GM19023 (cell line): ENCODE data around the gene NFATC1.
A peak's percentile ranks its signal among the peaks of the same experiment; 100 is the strongest.

Source experiments
- ATAC-seq: cut with Tn5 transposase; IDR thresholded peaks from one replicate; pipeline ENCODE4 v1.9.1; 2021; ENCODE audit warnings: mild to moderate bottlenecking, moderate library complexity; ENCODE audit not compliant: unreplicated experiment

NFATC1 gene

DNA sequence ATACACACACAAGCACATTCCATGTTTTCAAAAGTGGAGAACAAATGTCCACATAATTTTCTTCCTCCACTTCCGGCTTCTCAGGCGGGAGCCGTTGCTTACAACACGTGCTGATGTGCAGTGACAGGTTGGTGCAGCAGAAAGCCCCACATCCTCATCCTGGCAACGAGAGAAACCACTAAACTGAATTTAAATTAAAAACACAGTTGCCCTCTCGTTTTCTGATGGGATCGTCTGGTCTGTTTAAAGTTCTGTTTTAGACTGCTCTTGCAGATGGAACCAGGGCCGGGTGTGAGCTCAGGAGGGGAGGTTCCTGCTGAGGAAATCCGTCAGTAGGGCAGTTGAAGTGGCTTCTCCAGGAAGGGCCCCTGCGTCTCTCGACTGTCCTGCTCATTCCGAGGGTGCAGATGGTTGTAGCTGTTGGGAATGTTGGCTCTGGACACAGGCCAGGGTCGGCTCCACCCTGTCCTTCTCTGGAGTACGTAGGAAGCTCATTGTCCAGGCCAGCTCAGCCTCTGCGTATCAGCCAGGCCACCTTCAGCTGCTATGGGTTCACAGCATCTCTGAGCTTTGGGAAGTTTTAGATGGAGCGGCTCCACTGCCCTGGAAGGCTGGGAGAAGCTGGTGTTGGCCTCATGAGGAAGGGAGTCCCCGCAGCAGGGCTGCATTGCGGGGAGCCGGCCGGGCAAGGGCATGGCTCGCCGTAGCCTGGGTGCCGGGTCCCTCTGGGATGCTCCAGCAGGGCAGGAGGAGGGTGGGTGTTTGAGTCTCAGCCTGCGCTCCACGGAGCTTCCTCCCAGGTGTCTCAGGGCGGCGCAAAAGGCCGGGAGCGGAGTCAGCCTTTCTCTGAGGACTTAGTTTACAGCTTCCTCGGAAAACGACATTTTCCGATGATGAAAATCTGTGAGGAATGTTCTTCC lies 58.3 kb downstream of the NFATC1 start:
- no peak for ATAC-seq

DNA sequence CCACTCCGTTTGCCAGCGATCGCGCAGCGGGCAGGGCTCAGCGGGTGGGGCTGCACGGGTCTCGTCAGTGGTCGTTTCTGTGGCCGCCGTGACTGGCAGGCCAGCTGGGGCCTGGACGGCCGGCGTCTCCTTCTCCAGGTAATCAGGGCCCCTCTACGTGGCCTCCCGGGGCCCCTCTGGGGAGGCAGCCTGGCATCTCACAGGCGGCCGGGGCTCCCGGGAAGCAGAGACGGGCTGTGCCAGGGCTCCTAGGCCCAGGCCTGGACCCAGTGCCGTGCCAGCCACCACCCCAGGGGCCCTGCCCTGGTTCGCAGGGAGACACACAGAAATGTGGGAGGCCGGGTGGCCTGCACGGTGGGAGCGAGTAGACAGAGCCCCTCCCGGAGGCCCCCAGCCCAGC lies 59.5 kb downstream of the NFATC1 start:
- ATAC-seq: no peak

DNA sequence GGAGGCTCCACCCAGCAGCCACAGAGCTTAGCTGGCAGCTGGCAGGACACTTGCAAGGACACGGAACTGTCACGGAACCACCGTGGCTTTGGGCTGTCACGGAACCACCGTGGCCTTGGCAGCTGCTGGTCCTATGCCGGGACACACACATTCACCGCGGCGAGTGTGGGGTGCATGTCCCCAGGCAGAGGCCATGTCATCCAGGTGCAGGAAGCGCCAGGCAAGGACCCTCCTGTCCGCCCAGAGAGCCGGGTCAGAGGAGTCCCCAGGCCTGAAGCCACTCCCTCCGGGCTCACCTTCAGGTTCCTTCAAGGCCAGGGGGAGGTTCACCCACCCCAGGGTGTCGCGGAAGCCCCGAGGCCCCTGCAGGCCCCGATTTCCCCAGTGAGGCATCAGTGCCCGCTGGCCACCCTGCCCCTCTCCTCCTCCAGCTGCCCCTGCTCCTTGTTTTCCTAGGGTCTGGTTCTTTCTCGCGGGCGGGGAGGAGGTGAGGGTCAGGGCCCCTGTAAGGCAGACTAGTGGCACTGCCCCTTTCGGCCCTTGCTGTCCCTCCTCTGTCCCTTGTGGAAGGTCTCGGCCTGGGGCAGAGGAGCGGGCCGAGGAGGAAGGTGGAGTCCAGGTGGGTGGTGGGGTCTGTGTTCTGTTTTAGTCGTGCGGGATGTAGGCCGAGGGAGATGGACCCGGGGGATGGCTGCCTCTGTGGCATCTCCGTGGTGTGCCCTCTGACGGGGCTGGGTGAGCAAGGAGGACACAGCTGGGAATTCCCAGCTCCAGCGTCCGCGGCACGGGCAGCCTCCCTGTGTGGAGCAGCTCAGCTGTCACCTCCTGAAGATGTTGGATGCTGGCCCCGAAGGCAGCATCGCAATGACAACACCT lies 60.6 kb downstream of the NFATC1 start:
- ATAC-seq: no peak

DNA sequence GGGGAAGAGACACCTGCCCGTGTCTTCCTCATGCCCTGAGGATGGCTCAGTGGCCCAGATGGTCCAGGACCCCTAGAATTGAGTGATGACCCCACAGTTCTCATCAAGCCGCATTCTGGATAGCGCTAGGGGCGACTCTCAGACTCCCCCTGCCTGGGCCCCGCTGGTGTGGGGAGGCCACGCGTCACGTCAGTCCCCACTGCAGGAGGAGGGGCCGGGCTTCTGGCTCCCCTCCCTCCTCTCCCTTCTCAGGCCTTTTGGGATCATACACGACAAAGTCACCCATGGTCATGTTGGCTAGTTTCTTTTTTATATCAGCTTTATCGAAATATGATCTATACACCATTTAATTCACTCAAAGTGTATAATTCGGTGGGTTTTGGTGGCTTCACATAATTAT lies 61.5 kb downstream of the NFATC1 start:
- no peak for ATAC-seq

DNA sequence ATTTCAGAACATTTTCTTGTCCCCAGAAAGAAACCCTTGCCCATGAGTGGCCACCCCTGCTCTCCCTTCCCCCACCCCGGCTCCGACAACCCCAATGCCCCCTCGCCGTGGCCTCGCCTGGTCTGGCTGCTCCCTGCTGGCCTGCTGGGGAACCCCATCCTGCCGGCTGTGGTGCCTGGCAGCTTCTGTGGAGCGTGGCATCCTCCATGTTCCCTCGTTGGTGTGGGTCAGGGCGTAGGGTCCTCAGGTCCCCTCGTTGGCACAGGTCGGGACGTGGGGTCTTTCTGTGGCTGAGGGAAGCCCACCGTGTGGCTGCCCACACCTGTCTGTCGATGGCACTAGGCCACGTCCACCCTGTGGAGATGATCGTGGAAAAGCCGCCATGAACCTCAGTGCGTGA lies 61.9 kb downstream of the NFATC1 start:
- no peak for ATAC-seq

DNA sequence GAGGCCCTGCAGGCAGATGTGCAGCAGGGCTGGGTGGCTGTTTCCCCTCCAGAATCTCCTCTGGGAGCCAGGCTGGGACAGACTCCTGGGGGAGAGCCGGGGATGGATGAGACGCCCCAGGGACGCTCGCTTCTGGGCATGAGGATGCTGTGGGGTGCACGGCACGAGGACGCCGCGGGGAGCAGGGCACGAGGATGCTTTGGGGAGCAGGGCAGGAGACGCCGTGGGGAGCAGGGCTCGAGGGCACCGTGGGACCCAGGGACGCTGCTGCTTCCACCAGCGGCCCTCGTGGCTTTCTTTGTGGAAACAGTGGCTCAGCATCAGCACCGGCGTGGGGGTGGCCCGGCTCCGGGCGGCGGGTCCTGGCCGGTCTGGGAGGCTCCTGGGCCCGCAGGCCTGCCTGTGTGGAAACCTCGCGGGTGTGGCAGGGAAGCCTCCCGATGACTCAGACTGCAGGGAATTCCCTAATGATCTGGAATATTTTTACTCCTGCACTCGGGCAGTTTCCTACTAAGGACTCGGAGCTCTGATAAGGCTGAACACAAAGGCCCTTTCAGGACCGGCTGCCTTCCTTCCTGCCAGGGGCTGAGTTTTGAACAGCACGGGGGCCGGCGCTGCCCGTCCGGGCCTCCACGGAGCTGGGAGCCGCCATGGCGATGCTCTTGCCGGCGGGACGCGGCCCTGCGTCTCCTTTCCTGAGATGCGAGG lies 62.6 kb downstream of the NFATC1 start:
- ATAC-seq: no peak

DNA sequence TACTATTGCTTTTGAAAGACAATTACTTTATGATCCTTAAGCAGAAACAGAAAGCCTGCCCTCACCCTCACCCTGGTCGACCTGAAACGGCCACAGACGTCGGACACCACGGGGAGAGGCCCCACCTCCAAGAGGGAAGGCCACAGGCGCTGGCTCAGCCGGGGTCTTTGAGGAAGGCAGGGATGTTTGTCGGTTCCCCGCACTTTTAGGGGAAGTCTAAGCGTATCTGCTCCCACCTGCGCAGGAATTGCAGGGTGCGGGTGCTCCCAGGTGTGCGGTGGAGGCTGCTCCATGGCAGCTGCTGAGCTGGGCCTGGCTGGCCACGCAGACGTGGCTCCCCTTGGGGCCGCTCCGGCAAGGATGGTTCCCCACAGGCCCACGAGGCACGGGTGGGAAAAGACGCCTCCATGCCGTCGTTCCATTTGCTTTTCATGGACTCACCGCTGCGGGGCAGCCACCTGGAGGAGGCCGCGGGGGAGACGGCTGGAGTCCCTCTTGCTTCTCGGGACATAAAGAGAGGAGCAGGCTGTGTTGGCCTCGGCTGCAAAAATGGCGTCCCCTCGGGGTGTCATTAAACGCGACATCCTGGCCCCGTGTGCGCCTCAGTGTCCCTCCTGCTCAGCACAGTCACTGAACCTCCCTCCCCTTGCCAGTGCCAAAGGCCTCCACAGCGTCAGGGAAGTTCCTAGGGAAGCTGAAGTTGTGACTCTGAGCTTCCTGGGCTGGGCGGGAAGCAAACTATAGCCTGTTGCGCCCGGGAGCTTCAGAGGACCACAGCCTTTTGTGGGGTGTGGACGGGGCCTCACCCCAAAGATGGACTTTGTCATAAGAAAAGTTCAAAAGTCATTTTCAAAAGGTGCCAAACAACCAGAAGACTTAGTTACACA lies 63.4 kb downstream of the NFATC1 start:
- no peak for ATAC-seq

DNA sequence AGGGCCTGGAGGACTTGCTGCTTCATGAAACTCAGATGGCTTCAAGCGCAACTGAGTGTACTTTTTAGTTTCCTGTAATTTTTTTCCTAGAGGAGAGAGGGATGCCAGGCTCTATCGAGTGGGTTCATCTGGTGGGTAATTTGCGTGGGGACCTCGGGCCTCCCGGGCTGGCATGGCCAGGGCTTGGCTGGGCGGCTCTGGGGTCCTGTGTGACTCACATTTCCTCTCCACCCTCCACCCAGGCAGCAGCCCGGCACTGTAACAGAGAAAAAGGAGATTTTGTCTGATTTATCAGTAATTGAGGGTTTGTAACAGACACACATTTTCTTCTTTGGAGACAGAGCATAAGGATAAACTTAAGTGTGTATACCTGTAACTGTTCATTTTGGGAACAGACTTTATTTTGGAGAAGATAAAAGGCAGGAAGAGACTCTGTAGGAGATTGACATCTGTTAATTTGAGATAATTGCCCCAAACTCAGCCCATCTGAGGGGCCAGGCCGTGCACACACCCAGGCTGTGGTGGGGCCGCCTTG lies 64.3 kb downstream of the NFATC1 start:
- ATAC-seq: no peak

DNA sequence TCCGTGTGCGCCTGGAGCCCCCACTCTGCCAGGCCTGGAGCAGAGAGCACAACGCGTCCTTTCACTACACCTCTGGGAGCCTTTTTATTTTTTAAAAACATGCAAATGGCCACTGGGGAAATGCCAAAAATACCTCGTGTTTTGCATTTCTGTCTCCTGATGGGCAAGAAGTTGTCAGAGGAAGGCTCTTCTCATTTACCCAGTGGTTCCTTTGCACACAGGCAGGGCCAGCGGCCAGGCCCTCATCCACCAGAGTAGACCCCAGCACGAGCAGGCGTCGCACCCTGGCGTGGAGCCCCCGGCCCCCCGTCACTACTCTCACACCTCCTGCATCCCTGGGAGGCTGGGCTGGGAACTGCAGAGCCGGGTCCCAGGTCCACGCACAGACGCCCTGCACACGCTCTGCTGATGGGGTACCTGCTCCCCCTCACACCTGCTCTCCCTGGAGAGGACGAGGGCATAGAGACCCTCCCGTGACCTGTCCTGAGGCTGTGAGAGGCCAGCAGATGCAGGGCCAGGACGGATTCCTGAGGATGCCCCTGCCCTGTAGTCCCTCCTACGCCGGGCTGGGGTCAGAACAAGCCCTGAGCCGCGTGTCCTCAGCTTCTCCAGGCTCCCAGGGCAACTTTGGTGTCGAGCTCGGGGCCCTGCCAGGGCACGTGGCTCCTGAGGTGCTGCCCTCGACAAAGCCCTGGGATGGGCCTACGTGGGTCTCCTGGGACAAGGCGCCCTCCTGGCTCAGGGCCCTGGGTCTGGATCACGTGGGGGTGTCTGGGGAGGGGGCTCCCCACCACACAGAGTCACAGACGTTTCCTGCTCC lies 65.0 kb downstream of the NFATC1 start:
- ATAC-seq: peak; percentile 72

DNA sequence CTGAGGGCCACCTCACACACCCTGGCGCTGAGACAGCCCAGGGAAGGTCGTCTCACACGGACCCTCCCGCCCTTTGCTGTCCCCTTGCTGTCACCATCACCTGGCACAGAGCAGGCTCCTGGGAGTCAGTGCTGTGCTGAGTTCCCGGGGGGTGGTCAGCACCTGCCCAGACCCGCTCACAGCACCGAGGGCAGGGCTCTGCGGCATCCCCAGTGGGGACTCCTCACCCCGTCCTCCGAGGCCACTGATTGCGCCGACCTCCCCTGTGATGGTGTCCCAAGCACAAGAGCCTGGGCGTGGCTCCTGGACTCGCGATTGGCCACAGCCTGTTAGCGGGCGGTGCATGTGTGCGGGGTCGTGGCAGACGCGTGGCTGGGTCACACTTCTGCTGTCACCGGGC lies 65.9 kb downstream of the NFATC1 start:
- no peak for ATAC-seq

DNA sequence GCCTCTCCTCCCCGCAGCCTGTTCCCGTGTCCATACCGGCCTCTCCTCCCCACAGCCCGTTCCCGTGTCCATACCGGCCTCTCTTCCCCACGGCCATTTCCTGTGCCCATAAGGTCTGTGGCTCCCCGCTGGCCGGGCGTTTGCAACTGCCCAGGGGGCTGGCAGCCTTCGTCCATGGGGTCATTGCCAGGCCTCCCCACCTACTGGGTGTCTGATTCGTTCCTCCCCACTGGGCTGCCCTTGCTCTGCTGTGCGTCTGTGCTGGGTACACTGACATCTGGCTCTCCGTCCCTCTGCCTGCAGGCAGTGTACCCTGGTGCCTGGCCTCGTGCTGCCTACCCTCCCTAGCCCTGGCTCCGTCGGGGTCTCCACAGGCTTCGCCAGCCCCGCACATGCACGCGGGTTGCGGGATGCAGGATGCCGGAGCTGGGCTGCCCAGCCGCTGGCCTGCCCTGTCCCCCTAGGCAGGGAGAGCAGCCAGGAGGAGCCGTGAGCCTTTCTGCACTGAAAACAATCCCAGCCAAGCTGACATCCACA lies 67.8 kb downstream of the NFATC1 start:
- ATAC-seq: no peak

DNA sequence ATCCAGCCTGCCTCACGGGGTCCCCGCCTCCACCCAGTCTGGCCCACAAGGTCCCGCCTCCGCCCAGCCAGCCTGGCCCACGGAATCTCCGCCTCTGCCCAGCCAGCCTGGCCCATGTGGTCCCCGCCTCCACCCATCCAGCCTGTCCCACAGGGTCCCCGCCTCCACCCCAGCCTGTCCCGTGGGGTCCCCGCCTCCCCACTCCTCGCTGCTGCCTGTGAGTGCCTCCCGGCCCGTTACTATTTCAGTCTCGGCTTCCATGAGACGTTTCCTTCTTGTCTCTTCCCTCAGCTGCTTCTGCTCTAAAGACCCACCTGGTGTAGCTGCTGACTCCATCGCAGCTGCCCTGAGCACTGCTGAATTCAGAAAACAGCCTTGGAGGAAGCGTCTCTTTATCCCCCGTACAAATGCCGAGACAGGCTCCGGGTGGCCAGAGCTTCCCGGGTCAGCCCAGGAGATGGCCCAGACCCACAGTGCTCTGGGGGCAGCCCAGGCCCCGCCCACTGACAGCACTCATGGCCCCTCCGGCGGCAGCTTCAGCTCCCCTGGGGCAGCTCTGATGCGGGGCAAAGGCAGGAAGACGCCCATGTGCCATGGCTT lies 69.8 kb downstream of the NFATC1 start:
- peak; percentile 65 for ATAC-seq

DNA sequence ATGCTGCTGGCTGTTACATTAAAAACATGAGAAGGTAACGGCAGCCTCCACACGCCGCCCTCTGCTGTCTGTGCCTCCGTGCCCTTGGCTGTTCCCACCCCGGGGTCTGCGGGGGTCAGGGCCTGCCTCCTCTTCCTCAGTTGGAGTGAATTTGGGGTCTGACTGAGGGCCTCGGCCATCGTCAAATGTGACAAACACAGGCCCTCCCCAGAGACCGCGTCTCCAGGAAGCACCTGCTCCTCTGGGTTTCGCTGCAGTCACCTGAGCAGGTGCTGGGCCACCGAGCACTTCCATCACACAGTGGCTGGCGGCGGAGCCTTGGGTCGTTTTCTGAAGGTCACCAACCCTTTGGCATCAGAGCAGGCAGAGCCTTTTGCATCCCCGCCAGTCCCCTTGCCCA lies 70.9 kb downstream of the NFATC1 start:
- peak; percentile 38 for ATAC-seq

DNA sequence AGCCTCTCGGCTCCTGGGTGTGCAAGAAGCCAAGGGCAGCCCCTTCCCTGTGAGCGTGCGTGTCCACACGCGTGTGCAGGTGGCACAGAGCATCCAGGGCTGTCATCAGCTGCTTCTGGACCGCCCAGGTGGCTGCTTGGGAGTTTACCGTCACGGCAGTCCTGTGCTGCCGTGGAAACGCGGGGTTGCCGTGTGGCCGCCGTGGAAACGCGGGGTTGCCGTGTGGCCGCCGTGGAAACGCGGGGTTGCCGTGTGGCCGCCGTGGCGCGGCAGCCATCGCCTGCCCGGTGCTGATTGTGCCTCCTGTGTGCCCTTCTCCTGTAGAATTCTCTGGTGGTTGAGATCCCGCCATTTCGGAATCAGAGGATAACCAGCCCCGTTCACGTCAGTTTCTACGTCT lies 71.4 kb downstream of the NFATC1 start:
- no peak for ATAC-seq

DNA sequence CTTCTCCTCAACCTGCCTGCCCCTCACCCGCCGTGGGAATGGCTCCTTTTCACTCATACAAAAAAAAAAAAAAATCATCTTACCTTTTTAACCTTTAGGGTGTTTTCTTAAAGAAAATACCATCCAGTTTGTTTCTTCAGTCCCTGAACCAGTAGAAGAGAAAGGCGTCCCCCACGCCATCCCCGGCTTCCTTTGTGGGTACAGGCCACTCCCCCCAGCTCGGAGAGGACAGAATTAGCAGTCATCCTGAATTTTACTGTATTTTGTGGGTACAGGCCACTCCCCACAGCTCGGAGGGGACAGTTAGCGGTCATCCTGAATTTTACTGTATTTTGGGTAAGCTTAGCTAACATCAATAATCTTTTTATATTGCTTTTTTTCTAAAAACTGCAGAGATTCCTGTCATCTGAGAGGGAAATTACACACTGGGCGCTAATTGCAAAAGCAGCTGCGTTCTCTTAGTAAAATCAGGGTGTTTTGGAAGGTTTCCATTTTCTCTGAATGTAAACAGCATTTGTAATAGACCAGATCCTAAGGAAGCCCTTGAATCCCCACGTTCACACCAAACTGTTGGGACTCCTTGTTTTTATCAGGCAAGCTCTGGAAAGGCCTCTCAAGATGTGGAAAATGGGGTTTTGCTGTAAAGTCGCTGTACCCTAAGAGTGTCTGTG lies 72.5 kb downstream of the NFATC1 start:
- no peak for ATAC-seq

DNA sequence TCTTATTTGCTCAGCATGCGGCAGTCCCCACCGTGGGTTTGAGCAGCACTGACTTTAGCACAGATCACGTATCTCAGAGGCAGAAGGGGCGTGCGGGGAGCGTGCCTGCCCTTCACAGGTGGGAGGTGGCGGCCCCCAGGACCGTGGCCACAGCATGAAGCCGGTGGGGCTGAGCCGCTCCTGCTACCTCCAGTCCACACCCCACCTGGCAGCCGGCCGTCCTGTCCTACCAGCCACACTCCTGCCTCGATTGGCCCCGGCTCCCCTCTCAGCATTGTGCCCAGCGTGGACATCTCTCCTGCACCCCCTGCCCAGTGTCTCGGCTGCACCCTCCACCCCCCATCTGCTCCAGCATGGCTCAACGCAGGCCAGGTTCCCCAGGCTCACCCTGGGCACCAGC lies 73.6 kb downstream of the NFATC1 start:
- ATAC-seq: no peak

DNA sequence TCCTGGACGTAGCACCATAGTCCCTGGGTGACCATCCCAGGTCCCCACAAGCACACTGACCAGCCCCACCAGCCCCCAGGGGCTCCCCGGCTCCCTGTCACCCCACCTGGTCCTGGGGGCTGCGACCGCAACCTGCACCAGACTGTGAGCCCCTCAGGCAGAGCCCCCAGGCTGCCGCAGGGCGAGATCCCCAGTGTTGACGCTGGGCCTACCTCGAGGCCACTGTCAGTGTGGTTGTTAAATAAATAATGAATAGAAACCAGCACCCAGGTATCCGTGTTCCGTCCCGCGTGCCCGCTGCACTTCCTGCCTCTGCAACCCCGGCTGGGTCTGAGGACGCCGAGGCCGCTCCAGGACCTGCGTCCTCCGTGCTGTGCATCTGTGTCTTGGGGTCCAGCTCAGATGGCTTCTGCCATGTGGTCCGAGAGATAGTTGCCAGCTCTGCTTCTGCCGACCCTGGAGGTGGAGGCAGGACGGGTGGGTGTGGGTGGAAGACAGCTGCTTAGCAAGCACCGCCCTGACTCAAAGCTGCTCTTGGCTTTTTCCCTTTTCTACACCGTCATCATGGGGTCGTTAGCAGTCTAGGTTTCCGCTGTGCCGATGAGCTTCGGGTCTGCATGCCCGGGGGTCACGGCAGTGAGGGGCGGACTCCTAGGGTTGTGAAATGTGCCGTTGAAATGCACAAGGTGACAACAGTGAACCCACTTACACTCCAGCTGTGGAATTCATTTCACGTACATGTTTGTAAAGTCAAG lies 74.2 kb downstream of the NFATC1 start:
- no peak for ATAC-seq
